OCI-LY7 (cell line): ENCODE measurements around the gene EVA1B. TPM values are rescaled to one million over a fixed set of nuclear protein-coding genes. Genes with fewer than 3 reads are reported as not detected.

Experiments used
- BruUV-seq: library from RNA; stranded (reverse); fragments of 400-500 nt; replicated peaks from 2 replicates; lab custom pipeline; 2021; lab: Mats Ljungman, UMichigan
- CTCF ChIA-PET: fragments of 300-600 bp; sonication (Branson Sonifier 250); formaldehyde crosslinking; loops from one replicate; lab custom pipeline; 2022; ENCODE audit warnings: antibody characterized with exemption; ENCODE audit not compliant: unreplicated experiment; lab: Charles Lee
- POLR2A ChIA-PET: fragments of 300-600 bp; sonication (Branson Sonifier 250); formaldehyde crosslinking; loops from one replicate; lab custom pipeline; 2022; ENCODE audit warnings: antibody characterized with exemption; lab: Charles Lee
- DNase-seq: peaks from one replicate; pipeline ENCODE4 v3.0.0-alpha.2; 2015; ENCODE audit warnings: low spot score
- H2AFZ ChIP-seq: fragments of 200-600 bp; sonication (generic), shearing (Covaris generic); 2 replicates; pipeline ENCODE4 v1.6.1; 2014; ENCODE audit warnings: mild to moderate bottlenecking, antibody characterized with exemption, low read length, moderate library complexity
- H3K27ac ChIP-seq: fragments of 200-600 bp; sonication (generic); 2 replicates; pipeline ENCODE4 v1.5.1; 2014; ENCODE audit warnings: mixed run types, low read depth, mild to moderate bottlenecking, moderate library complexity, low read length, inconsistent platforms; ENCODE audit not compliant: poor library complexity, severe bottlenecking
- H3K36me3 ChIP-seq: fragments of 200-600 bp; sonication (generic); 2 replicates; pipeline ENCODE4 v1.6.1; 2014; ENCODE audit warnings: mild to moderate bottlenecking, antibody characterized with exemption, low read length, moderate library complexity, mixed read lengths; ENCODE audit not compliant: insufficient read depth
- H3K4me1 ChIP-seq: fragments of 200-600 bp; sonication (generic); 2 replicates; pipeline ENCODE4 v1.5.1; 2014; ENCODE audit warnings: mild to moderate bottlenecking, low read length; ENCODE audit not compliant: insufficient read depth, poor library complexity, severe bottlenecking
- H3K4me2 ChIP-seq: fragments of 200-600 bp; sonication (generic); 2 replicates; pipeline ENCODE4 v1.6.1; 2014; ENCODE audit warnings: mild to moderate bottlenecking, low read length
- H3K4me3 ChIP-seq: fragments of 200-600 bp; sonication (generic); 2 replicates; pipeline ENCODE4 v1.5.1; 2014; ENCODE audit warnings: mild to moderate bottlenecking, low read depth, low read length; ENCODE audit not compliant: poor library complexity, severe bottlenecking
- H3K79me2 ChIP-seq: fragments of 200-600 bp; sonication (generic); 2 replicates; pipeline ENCODE4 v1.6.1; 2016; ENCODE audit warnings: low read depth, mild to moderate bottlenecking, low read length, moderate library complexity, mixed read lengths; ENCODE audit not compliant: insufficient read depth
- H3K9me2 ChIP-seq: fragments of 200-600 bp; sonication (generic); 2 replicates; pipeline ENCODE4 v1.6.1; 2016; ENCODE audit warnings: mild to moderate bottlenecking, low read length, mixed read lengths; ENCODE audit not compliant: insufficient read depth
- H3K9me3 ChIP-seq: fragments of 200-600 bp; sonication (generic); 2 replicates; pipeline ENCODE4 v1.6.1; 2014; ENCODE audit warnings: mild to moderate bottlenecking, mixed run types, low read length, mixed read lengths
- H4K20me1 ChIP-seq: fragments of 200-600 bp; sonication (generic); 2 replicates; pipeline ENCODE4 v1.6.1; 2014; ENCODE audit warnings: mild to moderate bottlenecking, antibody characterized with exemption, low read length, moderate library complexity, mixed read lengths; ENCODE audit not compliant: insufficient read depth
- CTCF ChIP-seq: fragments of 200-600 bp; sonication (generic); conservative IDR thresholded peaks from 2 replicates; pipeline ENCODE4 v1.5.1; 2014; ENCODE audit warnings: mild to moderate bottlenecking, antibody characterized with exemption, low read length, moderate library complexity, mixed read lengths
- EZH2phosphoT487 ChIP-seq: fragments of 200-600 bp; sonication (generic); IDR thresholded peaks from 2 replicates; pipeline ENCODE4 v1.6.1; 2018; ENCODE audit warnings: low read depth, borderline replicate concordance, mild to moderate bottlenecking, mixed run types, antibody characterized with exemption, low read length, moderate library complexity, mixed read lengths
- intact Hi-C: fragments of 100-400 bp; cut with micrococcal nuclease; formaldehyde crosslinking; loops from one replicate; pipeline ENCODE4 v1.10.0; 2022; ENCODE audit not compliant: unreplicated experiment
- total RNA-seq, 2 experiments: library from RNA; depleted of rRNA in 1 of 2; stranded (reverse); fragments of >200 nt in 1 of 2; shearing (Covaris generic) in 1 of 2; gene quantifications; 2 replicates each; pipeline ENCODE4 v1.2.3, GENCODE V29; 2014 to 2022

Gene EVA1B
- total RNA-seq, 2 experiments from 2014 or later: 0.84 to 2.0 TPM

- CTCF ChIA-PET: no interaction called here
- intact Hi-C loops: loop anchor here (2.0 to 5.0 kb wide), 2 partner anchors 42 to 159 kb away; partner anchors contain the start of gene TRAPPC3
- peak within 1 kb of the TSS; percentile 15; the same call in 1 of the 2 replicates for H2AFZ ChIP-seq
- H3K4me2 ChIP-seq: peak within 1 kb of the TSS; percentile 68
- no peak for TF ChIP-seq EZH2phosphoT487
- peak; percentile 48; the same call in 1 of the 2 replicates for TF ChIP-seq CTCF
- peak; percentile 61 for DNase-seq
- H4K20me1 ChIP-seq: no peaks in the 10 kb centered on the region
- peak within 1 kb of the TSS; percentile 29 for H3K27ac ChIP-seq
- peaks cover 25% of the 10 kb centered on the region for H3K4me1 ChIP-seq
- BruUV-seq: no TSS peak
- no peaks in the 10 kb centered on the region for H3K9me2 ChIP-seq
- H3K4me3 ChIP-seq: peak within 1 kb of the TSS; percentile 65
- H3K79me2 ChIP-seq: no peaks in the 10 kb centered on the region
- POLR2A ChIA-PET: interaction anchor here (1.0 to 2.0 kb wide), 2 partner anchors 107 to 145 kb away, joined by 4 to 5 read pairs; no protein-coding TSS in a partner anchor
- H3K9me3 ChIP-seq: no peaks in the 10 kb centered on the region
- H3K36me3 ChIP-seq: peaks cover 47% of the 10 kb centered on the region
Observed at GRCh38 chr1:36306210-36306901, 17.1 kb downstream of the EVA1B start, which contains the start of gene SH3D21. SH3D21 (plus strand) TSS chr1:36306368; CDS start chr1:36306421, 53 bp downstream.

- Histone ChIP-seq H3K27ac (peak overlapping the region; percentile 29), H3K9me3 (no peaks in the 10 kb centered on the region), H3K4me3 (peak overlapping the region; percentile 65), H3K79me2 (no peaks in the 10 kb centered on the region), H2AFZ (no peak overlapping the region), H3K4me1 (peaks cover 25% of the 10 kb centered on the region), H3K9me2 (no peaks in the 10 kb centered on the region), H3K4me2 (peak overlapping the region; percentile 68), H4K20me1 (no peaks in the 10 kb centered on the region), H3K36me3 (peaks cover 52% of the 10 kb centered on the region)
- ChIA-PET CTCF (no interaction called here), POLR2A (interaction anchor here (0.5 to 2.0 kb wide), 2 partner anchors 58 to 145 kb away, joined by 4 to 5 read pairs; no protein-coding TSS in a partner anchor)
- intact Hi-C loops: loop anchor here (2.0 to 5.0 kb wide), 2 partner anchors 43 to 159 kb away; partner anchors contain the start of gene TRAPPC3
- TF ChIP-seq EZH2phosphoT487 (no peak), CTCF (no peak)
- no TSS peak for BruUV-seq
- no peak for DNase-seq
Observed at GRCh38 chr1:36305915-36306209, 17.6 kb downstream of the EVA1B start.
